Forelimb muscle (tissue), 1 donor: ENCODE data around the gene KLK11. TPM values are rescaled to one million over a fixed set of nuclear protein-coding genes. Genes with fewer than 3 reads are reported as not detected.
A peak's percentile ranks its signal among the peaks of the same experiment; 100 is the strongest.

ENCODE experiments used
- DNase-seq: peaks from one replicate; pipeline ENCODE4 v3.0.0-alpha.2; 2013; ENCODE audit warnings: low read depth
- polyA plus RNA-seq: library from polyadenylated mRNA; unstranded; fragments of 120-200 nt; gene quantifications from one replicate; pipeline ENCODE4 v1.2.1, GENCODE V29; 2013; ENCODE audit not compliant: insufficient read length

The KLK11 gene
- polyA plus RNA-seq, 1 donor, result not detected

DNA sequence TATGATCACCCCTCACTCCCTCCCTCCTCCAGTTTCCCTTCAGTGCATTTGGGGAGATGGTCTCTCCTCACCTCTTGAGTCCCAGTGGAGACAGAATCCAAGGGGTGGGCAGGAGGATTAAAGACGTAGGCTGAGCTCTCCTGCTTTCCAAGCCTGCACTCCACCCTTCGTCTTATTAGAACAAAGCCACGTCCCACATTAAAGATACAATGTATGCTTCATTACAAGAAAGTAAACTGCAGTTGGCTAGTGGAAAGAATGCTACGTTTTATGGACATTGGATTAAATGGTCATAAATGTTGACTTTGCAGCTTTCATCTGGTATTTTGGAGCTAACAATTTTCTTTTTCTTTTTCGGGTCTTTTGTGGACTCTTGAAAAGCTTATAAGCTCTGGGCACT lies 1.5 kb upstream of the KLK11 start:
- no peak for DNase-seq

DNA sequence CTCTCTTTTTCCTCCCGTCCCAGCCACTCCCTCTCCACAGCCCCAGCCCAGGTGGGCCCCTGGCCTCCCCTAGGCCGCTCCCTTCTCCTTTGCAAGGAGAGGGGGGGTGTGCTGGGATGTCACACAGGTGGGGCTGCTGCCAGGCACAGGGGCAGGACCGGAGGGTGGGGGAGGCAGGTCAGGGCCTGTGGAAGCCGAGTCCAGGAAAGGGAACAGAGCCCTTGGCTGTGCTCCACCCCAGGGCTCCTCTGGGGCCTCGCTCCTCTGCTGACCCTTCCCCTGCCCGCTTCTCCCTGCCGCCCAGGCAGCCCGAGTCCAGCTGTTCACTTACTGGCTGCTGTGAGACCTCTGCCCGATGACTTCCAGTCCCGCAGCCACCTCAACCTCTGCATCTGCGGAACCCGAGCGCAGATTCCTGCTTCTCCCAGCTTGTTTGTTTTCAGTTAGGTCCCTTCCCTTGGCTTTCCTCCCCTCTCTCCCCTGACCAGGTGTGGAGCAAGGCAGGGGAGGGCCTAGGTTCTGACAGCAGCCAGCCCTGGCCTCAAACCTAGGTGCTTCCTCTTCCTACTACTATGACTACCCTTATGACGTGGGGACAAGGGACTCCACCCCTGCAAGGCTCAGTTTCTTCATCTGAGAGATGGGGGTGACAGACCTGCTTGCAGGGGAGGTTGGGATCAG lies 850 bp upstream of the KLK11 start:
- no peak for DNase-seq

DNA sequence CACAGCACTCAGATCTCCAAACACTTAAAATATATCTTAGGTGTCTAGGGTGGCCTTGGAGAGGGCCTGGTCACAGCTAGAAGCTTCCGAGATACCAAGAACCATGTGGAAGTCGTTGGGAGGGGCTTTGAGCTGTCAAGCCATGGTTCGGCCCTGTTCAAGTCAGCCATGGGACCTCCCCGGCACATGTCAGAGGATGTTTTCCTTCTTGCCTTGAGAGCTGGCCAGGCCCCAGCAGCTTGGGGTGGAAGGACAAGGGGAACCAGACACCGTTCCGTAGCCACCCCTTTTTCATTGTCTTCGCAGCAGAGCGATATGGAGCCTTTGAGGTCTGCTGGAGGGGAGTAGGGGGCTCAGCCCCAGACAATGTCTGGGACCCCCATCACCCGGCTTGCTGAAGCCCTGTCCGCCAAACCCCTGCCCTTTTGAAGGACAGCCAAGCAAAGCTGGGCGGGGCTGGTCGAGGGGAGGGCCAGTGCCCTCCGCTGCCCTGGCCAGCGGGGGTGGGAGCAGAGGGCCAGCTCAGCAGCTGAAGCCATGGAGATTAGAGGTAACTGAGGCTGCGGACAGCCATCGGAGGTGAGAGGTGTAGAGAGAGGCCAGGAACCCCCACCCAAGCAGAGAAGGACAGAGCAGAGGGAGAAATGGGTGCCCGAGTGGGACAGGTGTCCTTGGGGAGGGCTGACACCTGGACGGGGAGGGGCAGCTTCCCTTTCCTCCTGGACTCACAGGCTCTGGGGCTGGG lies 435 bp downstream of the KLK11 start:
- no peak for DNase-seq

DNA sequence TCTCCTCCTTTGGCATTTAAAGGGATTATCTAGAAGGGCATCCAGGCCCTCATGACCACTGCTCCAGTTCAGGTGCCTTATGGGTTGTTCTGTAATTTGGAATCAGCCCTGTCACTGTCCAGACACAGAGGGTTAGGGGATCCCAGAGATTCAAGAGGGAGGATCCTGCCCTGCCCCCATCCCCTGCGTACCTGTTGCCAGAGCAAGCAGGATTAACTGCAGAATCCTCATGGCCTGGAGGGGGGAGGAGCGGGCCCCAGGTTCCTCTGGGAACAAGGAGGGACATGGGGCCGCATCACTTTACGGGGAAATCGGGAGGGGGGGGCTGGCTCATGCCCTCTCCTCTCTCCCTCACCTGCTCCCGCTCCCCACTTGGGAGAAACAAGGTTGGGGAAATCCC lies 1.0 kb downstream of the KLK11 start:
- no peak for DNase-seq

DNA sequence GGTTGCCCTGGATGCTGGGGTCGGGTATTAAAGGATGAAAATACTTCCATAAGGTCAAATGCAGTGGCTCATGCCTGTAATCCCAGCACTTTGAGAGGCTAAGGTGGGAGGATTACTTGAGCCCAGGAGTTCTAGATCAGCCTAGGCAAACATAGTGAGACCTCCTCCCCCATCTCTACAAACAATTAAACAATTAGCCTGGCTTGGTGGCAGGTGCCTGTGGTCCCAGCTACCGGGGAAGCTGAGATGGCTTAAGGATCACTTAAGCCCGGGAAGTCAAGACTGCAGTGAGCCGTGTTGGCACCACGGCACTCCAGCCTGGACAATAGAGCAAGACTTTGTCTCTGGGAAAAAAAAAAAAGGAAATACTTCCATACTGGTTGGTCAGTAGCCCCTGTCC lies 1.5 kb downstream of the KLK11 start:
- no peak for DNase-seq

DNA sequence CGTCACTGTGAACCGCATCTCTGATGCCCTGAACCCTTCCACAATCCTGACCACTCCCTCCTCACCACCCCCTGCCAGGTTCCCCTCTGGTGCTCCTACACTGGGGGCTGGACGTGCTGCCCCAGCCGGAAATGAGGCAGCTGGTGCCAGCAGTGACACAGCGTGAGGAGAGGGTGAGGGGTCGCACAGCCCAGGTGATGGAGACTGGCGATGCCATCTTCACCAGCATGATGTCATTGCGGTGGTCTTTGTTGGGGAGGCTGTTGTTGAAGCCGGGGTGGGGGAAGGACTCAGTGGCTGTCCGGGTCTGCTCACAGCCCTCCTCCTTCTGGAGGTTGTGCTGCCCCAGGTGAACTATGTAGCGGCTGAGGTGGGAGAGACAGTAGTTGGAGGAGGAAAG lies 2.5 kb downstream of the KLK11 start:
- no peak for DNase-seq

DNA sequence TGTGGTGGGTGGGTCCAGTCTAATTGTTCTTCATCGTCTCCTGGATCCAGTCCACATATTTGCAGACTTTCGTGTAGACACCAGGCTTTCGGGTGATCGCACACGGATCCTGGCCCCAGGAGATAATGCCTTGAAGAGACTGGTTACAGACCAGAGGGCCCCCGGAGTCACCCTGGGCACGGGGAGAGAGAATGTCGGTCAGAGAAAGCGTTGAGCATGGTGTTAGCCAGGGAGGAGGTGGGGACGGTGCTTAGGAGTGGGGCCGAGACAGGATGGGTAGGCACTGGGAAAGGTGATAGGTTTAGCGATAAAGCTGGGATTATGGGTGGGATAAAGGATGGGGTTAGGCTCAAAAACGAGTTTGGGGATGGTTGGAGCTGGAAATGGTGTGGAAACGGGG lies 3.9 kb downstream of the KLK11 start:
- no peak for DNase-seq

DNA sequence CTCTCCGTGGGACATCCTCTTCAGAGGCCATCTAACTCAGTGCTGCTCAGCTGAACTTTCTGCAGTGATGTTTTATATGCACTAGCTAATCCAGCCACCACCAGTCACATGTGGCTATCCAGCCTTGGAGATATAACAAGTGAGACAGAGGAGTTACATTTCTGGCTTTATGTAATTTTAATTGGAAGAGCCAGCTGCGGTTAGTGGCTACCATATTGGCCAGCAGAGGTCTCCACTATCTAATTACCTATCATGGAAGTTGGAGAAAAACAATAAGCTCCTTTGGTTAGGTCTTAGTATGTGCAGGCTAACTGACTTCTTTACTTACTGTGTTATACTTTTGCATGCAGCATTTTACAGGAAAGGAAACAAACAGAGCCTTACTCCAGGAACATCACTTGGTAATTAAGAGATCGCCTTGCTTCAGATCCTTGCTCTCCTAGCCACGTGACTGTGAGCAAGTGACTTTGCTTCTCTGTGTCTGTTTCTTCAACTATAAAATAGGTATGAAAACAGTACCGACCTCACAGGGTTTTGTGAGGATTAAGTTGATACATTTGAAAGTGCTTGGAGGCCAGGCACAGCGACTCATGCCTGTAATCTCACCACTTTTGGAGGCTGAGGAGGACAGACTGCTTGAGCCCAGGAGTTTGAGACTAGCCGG lies 5.3 kb downstream of the KLK11 start:
- DNase-seq, result peak; percentile 8

DNA sequence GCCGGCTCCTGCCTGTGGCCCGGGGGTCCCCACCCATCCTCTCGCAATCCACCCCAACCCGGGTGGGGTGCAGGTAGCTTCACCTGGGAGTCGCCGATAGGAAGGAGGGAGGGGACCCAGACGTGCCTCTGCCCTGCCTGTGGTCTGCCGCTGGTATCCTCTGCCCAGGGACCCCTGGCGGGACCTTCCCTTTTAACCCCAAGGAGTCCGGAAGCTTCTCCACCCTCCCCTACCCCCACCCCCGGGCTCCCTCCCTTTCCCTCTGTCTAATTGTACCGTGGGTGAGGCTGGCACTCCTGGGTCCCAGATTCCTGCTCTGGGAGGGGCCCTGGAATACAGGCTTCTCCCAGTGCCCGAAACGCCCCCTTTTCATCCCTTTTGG lies 6.9 kb downstream of the KLK11 start, which contains the start of gene KLK10:
Gene KLK10, minus strand, starts transcription at position 166 of the 382 bp plus-strand sequence. CDS start 579 bp downstream, outside the sequence.
- no peak for DNase-seq

DNA sequence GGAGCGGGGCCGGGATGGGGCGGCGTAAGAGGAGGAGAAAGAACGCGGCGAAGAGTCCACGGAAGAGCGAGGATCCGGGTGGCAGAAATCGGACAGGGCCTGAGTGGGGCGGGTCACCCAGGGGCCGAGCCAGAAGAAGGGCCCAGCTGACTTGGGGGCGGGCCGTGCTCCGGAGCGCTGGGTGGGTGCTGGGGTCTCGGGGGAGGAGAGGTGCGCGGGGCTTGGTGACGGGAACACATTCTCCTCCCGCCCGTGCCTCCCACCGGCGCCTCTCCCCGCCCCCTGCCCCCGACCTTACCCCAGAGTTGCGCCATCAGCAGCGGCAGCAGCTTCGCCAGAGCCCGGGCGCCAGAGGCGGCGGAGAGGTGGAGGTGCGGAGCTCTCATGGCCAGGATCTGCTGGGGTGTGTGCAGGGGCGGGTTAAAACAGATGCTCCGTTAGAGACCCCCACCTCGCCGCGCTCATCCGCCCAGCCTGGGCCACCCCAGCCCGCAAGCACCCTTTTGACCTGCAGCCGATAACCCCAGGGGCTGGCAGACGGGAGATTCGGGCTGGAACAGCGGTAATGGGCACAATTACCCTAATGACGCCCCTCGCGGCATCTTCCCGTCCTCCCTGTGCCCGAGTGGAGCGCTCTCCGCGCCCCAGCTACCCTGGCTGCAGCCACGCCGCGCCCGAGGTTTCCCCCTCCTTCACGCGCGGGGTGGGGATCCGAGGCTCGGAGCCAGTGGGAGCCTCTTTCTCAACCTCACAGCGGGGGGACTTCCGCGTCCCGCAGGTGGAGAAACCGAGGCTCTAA lies 7.5 kb downstream of the KLK11 start:
- DNase-seq, result no peak

DNA sequence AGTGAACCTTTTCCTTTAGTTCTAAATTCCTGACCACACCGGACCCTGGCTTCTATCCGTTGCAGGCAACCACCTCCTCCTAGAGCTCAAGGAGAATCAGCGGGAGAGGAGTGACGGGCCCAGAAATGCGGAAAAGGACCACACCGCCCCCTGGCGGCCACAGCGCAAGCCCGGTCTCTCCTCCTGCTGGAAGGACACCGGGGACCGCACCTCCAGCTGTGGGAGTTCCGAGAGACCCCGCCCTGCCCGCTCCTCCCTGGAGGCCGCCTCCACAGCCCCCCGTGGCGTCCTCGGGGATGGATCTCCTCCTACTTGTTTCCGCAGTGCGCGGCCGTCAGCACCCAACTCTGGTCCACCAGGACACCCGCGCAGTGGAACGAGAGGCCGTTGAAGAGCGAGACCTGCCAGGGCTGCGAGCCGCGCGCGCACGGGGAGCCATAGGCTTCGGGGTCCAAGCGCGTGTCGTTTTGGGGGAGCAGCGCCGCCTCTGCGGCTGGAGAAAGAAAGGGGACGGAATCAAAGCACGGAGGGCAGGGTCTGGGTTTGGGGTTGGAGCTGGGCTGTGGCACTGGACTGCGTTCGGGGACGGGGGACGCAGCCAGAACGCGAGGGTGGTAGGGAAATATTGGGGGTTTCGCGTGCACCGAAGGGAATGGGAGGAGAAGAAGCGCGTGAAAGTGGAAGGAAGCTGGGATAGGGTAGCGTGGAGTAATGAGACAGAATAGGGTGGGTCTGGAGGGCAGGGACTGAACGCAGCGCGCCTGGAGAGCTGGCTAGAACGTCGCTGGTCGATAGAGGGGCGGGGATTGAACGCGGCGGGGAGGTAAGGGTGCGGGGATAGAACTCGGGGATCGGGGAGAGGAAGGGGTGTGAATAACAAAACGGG lies 9.4 kb downstream of the KLK11 start:
- no peak for DNase-seq

DNA sequence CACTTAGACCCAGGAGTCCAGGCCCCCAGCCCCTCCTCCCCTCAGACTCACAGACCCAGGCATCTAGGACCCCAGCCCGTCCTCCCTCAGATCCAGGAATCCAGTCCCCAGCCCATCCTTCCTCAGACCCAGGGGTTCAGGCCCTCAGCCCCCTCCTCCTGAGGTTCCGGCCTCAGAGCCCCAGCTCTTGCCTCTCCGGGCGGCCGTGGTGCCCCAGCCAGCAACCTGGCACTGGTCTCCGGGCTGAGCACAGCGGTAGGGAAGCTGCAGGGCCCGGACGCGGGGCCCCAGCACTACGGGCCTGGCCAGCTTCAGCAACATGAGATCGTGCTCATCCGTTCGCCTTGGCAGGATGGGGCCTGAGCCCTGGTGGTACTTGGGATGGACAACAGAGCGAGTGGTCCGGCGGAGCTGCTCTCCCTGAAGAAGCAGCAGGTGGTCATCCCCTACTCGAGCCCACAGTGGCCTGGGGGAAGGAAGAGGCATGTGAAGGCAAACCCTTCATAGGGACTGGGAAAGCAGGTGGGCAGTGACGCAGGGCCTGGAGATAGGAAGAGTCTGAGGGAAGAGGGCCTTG lies 10.6 kb downstream of the KLK11 start:
- DNase-seq, result no peak

DNA sequence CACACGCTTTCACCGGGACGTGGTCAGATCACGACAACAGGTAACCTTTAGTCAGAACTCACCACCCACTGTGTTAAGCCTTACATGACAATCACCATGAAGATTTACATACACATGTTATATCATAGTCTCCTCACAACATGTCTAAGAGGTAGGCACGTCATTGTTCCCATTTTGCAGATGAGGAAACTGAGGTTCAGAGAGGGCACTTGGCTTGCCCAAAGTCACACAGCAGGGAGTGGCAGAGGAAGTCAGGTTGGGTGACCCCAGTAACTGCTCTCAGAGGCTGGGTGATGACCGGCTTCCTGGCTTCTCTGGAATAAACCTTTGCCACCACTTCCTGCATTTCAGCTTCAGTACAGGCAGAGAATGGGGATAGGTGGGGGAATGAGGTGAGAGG lies 12.2 kb downstream of the KLK11 start:
- no peak for DNase-seq

DNA sequence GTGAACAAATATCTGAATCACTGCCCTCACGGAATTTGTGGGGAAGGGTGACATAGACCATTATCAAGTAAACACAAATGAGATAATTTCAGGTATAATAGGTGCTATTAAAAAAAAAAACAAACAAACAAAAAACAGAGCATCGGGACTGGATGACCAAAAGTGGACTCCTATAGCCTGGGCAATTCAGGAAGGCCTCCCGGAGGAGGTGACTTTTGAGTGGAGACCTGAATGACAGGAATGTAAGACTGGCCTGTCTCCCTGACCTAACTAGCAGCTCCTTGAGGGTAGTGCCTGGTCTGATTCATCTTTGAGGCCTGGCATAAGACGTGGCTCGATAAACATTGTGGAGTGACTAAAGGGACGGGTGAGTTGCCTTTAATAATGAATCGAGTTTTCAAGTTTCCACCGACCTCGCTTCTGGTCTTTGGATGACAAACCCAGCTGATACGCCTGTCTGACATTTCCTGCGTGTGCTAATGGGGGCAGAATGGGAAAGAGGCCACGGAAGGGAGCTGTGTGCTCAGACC lies 13.7 kb downstream of the KLK11 start:
- no peak for DNase-seq

DNA sequence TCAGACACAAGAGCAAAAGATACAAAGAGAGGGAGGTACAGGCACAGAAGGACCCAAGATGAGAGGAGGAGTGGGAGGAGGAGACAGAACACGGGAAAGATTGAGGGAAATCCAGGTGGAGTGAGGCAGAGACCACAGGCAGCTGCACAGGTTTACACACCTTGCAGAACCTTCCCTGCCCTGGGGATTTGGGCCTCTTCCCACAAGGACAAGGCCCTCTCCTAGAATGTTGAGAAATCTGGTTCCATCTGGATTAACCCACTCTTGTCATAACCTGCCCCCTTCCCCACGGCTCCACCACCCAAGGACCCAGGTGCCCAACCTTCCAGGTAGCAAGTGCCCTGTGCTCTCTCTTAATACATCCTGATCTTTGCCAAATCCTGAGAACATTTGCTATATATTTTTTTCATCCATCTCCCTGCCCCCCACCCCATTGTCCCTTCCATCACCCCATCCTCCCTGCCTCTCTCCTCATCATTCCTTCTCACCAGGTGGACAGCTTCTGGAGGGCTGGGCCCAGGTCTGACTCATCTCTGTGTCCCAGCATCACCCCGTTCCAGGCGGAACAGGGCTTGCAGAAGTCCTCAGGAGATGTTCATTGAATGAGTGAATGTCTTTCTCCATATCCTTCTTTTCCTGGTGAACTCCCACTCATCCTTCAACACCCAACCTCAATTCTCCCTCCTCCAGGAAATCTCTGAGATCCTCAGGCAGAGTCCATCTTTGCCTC lies 16.2 kb downstream of the KLK11 start:
- no peak for DNase-seq

DNA sequence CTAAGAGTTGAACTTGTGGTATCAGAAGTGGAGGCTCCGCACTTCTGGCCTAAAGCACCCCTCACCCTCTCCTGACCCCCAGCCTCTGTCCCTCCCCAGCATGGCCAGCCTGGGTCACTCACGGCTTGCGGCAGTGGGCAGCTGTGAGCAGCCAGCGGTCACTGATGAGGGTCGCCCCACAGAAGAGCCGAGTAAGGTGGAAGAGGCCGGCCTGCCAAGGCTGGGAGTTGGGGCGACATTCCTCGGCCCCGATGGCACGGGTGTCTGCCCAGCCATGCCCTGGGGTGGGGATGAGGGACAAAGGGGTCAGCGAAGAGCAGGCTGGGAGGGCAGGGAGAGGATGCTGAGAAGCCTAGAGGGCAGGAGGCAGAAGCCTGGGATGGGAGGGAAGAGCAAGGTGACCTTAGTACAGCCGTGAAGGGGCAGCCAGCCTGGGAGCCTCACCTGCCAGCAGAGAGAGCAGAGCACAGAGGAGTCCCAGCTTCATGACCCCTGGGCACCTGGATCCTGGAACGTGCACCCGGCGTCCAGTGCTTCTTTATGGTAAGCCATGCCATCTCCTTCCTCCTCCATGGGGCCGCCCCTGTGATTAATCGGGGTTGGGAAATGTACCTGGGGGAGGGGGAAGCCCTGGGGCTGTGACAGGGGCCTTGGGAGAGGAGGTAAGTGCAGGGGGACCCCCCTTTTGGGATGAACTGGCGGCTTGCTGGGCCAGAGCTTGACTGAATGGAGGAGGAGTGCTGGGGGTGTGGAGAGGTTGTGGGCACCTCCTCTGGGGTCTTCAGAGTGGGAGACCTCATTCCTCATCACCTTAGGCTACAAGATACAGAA lies 17.1 kb downstream of the KLK11 start:
- DNase-seq, result no peak

DNA sequence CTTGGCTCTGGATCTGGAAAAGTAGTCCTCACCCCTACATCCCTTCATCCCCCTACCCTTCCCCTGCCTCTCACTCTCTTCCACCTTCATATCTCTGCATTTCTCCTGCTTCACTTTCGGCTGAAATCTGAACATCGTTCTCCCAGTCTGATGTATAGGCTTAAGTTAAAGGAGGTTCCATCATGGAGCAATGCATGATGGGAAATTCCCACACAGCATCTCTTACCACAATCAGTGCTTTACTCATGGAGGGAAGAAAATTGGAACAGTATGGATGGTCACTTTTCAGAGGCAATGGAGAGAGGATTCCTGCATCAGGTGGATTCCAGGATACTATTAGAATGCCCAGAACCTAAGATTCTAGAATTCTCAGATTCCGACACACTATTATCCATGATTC lies 18.9 kb downstream of the KLK11 start:
- no peak for DNase-seq

DNA sequence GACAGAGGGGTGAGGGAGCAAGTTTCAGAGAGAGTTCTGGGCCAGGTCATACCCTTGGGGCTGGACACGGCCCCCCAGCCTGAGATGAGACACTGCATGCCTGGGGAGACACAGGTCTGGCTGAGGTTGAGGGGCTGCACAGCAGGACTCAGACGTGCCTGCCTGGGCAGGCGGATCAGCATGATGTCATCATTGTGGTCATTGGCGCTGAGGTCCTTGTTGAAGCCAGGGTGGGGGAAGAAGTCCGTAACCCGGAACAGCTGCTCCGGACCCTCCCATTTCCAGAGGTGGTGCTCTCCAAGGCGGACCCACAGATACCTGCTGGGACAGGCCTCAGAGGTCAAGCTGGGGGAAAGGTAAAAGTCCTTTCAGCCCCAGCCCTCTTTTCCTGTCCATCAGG lies 20.0 kb downstream of the KLK11 start:
- no peak for DNase-seq

DNA sequence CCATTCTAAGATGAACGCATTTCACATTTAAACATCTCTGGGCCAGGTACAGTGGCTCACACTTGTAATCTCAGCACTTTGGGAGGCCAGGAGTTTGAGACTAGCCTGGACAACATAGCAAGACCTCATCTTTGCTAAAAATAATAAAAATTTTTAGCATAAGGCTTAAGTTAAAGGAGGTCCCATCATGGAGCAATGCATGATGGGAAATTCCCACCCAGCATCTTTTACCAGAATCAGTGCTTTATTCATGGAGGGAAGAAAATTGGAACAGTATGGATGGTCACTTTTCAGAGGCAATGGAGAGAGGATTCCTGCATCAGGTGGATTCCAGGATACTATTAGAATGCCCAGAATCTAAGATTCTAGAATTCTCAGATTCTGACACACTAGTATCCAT lies 21.2 kb downstream of the KLK11 start:
- no peak for DNase-seq
